ENCODE measurements around the gene SPCS2. TPM values are rescaled to one million over a fixed set of nuclear protein-coding genes. Genes with fewer than 3 reads are reported as not detected.
"Not testable (repeated sequence)": the region's sequence is repeated elsewhere in the genome, so short reads cannot be mapped to it uniquely, and the experiment has no call there.

SPCS2 gene
- total RNA-seq, 1 donor from 2014 or later = 26.0 TPM

DNA sequence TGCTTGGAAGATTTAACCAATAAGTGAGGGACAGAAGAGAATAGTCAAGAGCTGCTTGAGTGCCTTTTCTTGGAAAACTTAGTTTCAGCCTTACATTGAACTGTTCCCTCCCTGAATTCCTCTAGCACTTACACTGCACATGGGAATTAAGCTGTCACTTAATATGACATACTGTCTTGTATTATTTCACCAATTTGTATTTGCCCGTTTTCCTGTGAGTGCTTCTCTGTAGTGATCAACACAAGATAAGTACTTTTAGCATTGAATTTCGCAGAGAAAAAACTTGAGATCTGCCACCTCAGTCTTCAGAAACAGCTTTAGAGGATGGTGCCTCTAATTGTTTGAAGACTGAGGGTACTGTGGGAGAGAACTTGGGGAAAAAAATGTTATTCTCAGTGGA is 3.7 kb downstream of the SPCS2 start:
- H3K4me1 ChIP-seq = peaks cover 56% of the 10 kb centered on the region
- DNase-seq (ENCODE audit: extremely low spot score in 2 of 2) = no peak
- H3K36me3 ChIP-seq = no peaks in the 10 kb centered on the region
- no peak overlapping the region for H3K4me3 ChIP-seq
- no peaks in the 10 kb centered on the region for H3K9me3 ChIP-seq
- no peaks in the 10 kb centered on the region for H3K27me3 ChIP-seq
- no peak overlapping the region for H3K27ac ChIP-seq
- intact Hi-C loops (cut with DNase I) = no loop called here
- no peak for TF ChIP-seq CTCF (IDR thresholded peaks at IDR 0.05)
- TF ChIP-seq POLR2A (IDR thresholded peaks at IDR 0.05) = no peak
- TF ChIP-seq POLR2AphosphoS5 (IDR thresholded peaks at IDR 0.05; ENCODE audit: insufficient read depth in 1 of 2, low read depth in 1 of 2) = no peak

GRCh38 chr11:74953451-74953850 is 4.4 kb downstream of the SPCS2 start:
- intact Hi-C loops (cut with DNase I) = no loop called here

DNA sequence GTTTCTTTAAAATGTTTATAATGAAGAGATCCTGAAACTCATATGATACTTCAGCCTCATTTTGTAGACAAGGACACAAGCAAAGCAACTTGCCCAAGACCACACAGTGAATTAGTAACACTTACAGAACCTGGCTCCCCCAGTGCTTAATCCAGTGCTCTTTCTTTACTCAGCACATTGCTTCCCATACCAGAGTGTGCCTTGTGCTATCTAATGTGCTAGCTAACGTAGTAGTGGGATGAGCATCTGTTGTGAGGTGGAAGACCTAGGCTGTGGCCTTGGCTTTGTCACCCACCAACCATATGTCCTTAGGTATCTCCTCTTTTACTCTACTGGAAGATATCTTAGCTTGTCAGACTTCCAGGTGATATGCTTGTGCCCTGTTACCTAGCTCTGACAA is 5.1 kb downstream of the SPCS2 start:
- no peaks in the 10 kb centered on the region for H3K9me3 ChIP-seq
- no peak overlapping the region for H3K27ac ChIP-seq
- no peaks in the 10 kb centered on the region for H3K36me3 ChIP-seq
- DNase-seq (ENCODE audit: extremely low spot score in 2 of 2) = no peak
- H3K27me3 ChIP-seq = no peaks in the 10 kb centered on the region
- no peak for TF ChIP-seq CTCF (IDR thresholded peaks at IDR 0.05)
- no peak for TF ChIP-seq POLR2AphosphoS5 (IDR thresholded peaks at IDR 0.05; ENCODE audit: insufficient read depth in 1 of 2, low read depth in 1 of 2)
- no peak for TF ChIP-seq POLR2A (IDR thresholded peaks at IDR 0.05)
- peaks cover 71% of the 10 kb centered on the region for H3K4me1 ChIP-seq
- intact Hi-C loops (cut with DNase I) = no loop called here
- no peak overlapping the region for H3K4me3 ChIP-seq

More at GRCh38 chr11:74953451-74953850, 4.4 kb downstream of the SPCS2 start:
- Histone ChIP-seq H3K9me3 (no peaks in the 10 kb centered on the region), H3K27me3 (no peaks in the 10 kb centered on the region), H3K36me3 (no peaks in the 10 kb centered on the region), H3K4me1 (peaks cover 63% of the 10 kb centered on the region), H3K4me3 (no peak overlapping the region), H3K27ac (no peak overlapping the region)
- TF ChIP-seq POLR2A (IDR thresholded peaks at IDR 0.05) (no peak), POLR2AphosphoS5 (IDR thresholded peaks at IDR 0.05; ENCODE audit: insufficient read depth in 1 of 2, low read depth in 1 of 2) (no peak), CTCF (IDR thresholded peaks at IDR 0.05) (no peak)
- DNase-seq (ENCODE audit: extremely low spot score in 2 of 2) = no peak

DNA sequence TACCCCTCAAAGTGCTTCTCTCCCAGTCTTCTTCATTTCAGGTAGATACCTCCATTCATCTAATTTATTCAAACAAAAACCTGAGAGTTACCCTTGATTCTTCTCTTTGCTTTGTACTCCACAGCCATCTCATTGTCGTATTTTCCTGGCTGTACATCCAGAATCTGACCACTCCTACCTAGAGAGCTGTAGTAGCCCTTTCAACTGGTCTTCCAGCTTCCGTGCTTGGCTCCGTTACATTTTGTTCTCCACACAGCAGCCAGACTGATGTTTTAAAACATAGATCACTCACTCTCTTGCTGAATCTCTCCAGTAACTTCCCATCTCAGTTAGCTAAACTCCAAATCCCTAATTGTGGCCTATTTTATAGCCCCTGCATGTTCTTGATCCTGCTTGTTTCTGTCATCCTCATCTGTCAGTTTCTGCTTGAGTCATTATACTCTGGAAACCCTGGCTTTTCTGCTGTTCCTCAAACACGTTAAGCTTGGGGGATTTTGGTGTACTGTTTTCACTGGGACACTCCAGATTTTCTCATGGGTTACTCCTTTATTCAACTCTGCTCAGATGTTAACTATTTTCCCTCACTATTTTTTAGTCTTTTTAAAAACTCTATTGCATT is 7.4 kb downstream of the SPCS2 start:
- Histone ChIP-seq H3K27me3 (no peaks in the 10 kb centered on the region), H3K27ac (no peak overlapping the region), H3K4me3 (no peak overlapping the region), H3K36me3 (no peaks in the 10 kb centered on the region), H3K9me3 (no peaks in the 10 kb centered on the region), H3K4me1 (peaks cover 62% of the 10 kb centered on the region)
- TF ChIP-seq CTCF (IDR thresholded peaks at IDR 0.05) (no peak), POLR2A (IDR thresholded peaks at IDR 0.05) (no peak), POLR2AphosphoS5 (IDR thresholded peaks at IDR 0.05; ENCODE audit: insufficient read depth in 1 of 2, low read depth in 1 of 2) (no peak)
- DNase-seq (ENCODE audit: extremely low spot score in 2 of 2) = no peak
- intact Hi-C loops (cut with DNase I) = no loop called here

GRCh38 chr11:74957937-74958629 is 9.0 kb downstream of the SPCS2 start:
- Histone ChIP-seq H3K36me3 (no peaks in the 10 kb centered on the region), H3K27ac (no peak overlapping the region), H3K27me3 (no peaks in the 10 kb centered on the region), H3K9me3 (no peaks in the 10 kb centered on the region), H3K4me3 (no peak overlapping the region), H3K4me1 (peaks cover 53% of the 10 kb centered on the region)
- intact Hi-C loops (cut with DNase I) = no loop called here
- no peak for TF ChIP-seq CTCF (IDR thresholded peaks at IDR 0.05)
- no peak for TF ChIP-seq POLR2A (IDR thresholded peaks at IDR 0.05)
- TF ChIP-seq POLR2AphosphoS5 (IDR thresholded peaks at IDR 0.05; ENCODE audit: insufficient read depth in 1 of 2, low read depth in 1 of 2) = no peak
- no peak for DNase-seq (ENCODE audit: extremely low spot score in 2 of 2)

DNA sequence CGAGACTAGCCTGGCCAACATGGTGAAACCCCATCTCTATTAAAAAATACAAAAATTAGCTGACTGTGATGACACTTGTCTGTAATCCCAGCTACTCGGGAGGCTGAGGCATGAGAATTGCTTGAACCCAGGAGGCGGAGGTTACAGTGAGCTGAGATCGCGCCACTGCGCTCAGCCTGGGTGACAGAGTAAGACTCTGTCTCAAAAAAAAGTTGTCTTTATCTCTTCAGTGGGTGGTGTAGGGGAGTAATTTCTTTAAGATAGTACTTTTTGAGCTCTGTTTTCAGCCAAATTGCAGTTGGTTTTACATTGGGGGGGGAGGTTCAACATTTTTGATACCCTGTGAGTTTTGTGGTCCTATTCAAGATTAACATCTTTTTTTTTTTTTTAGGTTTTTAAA is 11.1 kb downstream of the SPCS2 start:
- intact Hi-C loops (cut with DNase I); H3K9me3 ChIP-seq; H3K27ac ChIP-seq; H3K27me3 ChIP-seq; H3K36me3 ChIP-seq; DNase-seq (ENCODE audit: extremely low spot score in 2 of 2); H3K4me3 ChIP-seq: not testable (repeated sequence)
- H3K4me1 ChIP-seq = peaks cover 57% of the 10 kb centered on the region

All from vagina (tissue), 2 donors.